HG03196 (cell line): ENCODE measurements around the gene WDR73.

Source experiments
- ATAC-seq: cut with Tn5 transposase; IDR thresholded peaks from one replicate; pipeline ENCODE4 v1.9.1; 2021; ENCODE audit not compliant: unreplicated experiment

WDR73 gene

GRCh38 chr15:84620626-84621025, 33.5 kb downstream of the WDR73 start:
- ATAC-seq: no peak

GRCh38 chr15:84616235-84616634, 37.8 kb downstream of the WDR73 start:
- no peak for ATAC-seq

DNA sequence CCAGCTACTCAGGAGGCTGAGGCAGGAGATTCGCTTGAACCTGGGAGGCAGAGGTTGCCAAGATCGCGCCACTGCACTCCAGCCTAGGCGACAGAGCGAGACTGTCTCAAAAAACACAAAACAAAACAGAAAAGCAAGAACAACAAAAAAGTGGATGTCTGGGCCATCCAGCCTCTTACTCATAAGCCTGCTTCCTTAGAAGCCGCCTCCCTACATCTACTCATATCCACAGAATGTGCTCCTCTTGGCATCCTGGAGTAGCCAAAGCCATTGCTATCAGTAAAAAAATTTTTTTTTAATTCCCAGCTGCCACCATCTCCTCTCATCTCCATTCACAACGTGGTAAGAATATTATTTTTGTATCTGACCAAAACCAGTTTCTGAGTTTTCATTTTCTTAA, 42.5 kb downstream of the WDR73 start:
- no peak for ATAC-seq

DNA sequence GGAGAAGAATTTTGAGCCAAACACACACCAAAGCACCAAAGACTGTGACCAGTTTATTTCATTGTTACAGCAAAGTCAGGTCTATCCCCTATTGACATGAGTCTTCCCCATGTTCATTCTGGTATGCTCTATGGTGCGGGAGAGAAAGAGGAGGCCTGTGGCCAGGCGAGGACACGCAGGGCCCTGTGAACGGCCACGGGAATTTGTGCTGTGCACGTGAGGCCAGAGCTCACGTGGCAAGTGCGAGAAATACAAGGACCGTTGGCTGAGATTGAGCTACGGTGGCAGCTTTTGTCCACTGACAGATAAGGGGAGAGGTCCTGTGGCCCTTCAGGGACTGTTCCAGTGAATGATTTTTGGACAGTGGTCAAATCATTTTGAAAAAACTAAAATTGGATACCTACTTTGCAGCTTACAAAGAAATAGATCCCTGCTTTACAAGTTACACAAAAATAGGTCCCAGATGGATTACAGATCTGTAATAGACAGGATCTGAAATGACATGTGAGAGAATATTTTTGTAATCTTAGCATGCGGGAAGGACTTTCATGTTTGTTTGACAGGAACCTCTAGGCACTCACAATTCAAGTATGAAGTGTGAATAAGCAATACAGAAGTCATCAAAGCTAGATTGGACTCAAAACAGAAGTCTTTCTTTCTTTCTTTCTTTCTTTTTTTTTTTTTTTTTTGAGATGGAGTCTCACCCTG, 44.1 kb downstream of the WDR73 start:
- no peak for ATAC-seq

- no peak for ATAC-seq
These were observed 45.3 kb downstream of the WDR73 start for GRCh38 chr15:84608707-84609284.

- ATAC-seq: no peak
These were observed 47.4 kb downstream of the WDR73 start for GRCh38 chr15:84606653-84607120.

GRCh38 chr15:84605554-84605882, 48.6 kb downstream of the WDR73 start:
- ATAC-seq: no peak

DNA sequence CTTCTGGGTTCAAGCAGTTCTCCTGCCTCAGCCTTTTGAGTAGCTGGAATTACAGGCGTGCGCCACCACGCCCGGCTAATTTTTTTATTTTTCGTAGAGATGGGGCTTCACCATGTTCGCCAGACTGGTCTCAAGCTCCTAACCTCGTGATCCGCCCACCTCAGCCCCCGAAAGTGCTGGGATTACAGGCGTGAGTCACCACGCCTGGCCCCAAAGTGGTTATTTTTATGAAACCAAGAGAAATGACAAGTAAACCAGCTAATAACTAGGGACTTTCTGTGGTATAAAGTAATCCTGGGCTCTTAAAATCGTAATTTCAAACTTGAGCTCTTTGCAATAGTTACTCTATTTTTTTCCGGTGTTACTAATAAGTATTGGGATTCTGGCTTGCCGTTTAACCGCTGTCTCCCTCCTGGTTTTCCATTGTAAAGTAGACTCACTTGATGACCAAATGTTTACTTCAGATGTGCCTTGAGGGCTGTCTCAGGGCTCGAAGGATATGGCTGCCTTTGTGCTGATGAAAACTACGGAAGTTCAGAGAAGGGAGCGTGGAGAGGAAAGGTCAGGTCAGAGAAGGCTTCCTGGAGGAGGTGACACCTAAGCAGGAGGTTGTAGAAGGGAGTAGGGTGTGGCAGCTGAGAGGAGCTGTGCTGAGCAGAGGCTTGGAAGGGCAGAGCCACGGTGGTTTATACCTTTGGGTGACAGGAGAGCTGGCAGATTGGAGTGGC, 49.1 kb downstream of the WDR73 start:
- ATAC-seq: no peak

DNA sequence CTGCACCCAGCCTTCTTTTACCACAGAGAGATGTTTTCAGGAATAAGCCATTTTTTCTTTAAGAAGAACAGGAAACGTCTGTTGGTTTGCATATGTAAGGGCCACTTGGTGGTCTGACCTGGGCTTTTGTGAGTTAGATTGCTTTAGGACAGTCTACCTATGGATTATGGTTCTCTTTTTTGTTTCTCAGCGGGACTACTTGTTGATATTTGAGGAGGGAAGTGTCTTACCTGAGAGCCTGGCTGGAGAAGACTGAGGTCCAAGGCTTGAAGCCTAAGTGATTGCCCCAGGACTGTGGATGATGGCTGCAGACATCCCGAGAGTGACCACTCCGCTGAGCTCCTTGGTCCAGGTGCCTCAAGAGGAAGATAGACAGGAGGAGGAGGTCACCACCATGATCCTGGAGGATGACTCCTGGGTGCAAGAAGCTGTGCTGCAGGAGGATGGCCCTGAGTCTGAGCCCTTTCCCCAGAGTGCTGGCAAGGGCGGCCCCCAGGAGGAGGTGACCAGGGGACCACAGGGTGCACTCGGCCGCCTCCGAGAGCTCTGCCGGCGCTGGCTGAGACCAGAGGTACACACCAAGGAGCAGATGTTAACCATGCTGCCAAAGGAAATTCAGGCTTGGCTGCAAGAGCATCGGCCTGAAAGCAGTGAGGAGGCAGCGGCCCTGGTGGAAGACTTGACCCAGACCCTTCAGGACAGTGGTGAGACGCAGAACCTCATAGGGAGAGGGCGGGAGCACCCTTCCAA, 50.3 kb downstream of the WDR73 start:
- no peak for ATAC-seq

GRCh38 chr15:84601555-84601838, 52.6 kb downstream of the WDR73 start:
- no peak for ATAC-seq

DNA sequence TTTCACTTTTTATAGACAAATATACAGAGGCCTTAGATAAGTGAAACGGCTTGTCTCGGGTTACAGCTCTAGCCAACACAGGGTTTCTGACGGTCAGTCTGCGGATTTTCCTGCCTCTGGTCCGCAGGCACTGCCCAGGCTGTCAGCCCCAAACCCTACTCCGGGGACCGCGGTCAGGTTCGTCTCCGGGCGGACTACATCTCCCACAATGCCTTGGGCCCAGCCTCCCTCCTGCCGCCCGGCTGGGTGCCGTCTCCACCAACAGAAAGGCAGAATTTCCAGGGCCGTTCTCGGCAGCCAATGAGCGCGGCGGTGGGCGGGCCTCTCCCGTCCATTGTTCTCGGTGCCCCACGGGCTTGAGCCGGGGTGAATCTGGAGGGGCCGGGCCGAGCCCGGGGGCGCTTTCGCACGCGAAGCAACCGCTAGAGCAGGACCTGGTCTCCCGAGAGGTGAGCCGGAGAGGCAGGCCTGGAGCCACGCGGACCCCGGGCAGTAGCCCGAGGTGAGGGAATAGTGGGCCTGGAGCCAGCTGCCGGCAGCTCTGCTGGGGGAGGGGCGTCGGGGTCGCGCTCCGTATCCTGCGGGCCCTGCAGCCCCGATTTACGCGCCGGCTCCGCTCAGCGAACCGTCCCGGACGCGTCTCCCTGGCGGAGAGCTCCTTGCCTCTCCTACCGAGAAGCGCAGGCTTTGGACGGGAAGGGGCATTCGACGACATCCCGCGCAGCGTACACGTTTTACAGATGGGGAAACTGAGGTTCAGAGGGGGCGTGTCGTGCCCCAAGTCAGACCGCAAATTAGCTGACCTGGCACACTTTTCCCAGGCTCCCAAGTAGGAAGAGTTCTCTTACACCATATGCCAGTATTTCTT, 53.2 kb downstream of the WDR73 start, which contains the start of gene ZSCAN2:
Gene ZSCAN2, plus strand, starts transcription at position 323 of the 868 bp plus-strand sequence. CDS start 2,919 bp downstream, outside the sequence.
- ATAC-seq: peak; percentile 93

DNA sequence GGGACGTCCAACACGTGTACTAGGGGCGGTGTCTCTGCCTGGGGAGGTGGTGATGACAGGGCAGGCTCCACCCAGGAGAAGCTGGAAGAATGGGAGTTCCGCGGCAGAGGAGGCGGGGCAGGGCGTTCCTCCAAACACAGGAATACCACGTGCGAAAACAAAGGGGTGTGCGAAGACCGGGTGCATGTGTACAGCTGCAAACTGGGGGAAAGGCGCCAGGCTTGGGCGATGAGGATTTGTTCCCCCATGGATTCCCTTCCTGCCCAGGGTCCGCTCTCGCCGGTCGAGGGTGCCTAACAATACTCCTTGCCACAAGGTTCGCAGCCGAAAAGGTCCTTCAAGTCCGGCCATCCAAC, 53.8 kb downstream of the WDR73 start:
- ATAC-seq: peak; percentile 2

- ATAC-seq: no peak
These were observed 54.2 kb downstream of the WDR73 start for GRCh38 chr15:84599906-84600305.

DNA sequence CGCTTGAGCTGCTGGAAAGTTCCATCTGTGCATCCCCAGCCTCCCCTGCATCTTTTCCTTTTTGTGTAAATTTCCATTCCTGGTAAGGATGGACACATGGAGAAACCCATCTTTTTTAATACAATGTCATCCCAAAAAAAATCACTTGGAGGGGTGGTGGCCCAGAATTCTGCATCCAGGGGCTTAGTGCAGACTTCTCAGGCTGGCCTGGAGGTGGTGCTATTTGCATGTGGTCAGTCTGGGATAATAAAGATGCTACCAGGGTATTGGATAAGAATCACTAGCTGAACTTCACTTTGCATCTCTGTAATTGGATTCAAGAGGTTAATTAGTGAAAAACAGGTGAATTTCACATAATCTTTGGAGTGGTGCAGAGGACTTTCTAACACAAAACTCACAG, 55.1 kb downstream of the WDR73 start:
- ATAC-seq: no peak

DNA sequence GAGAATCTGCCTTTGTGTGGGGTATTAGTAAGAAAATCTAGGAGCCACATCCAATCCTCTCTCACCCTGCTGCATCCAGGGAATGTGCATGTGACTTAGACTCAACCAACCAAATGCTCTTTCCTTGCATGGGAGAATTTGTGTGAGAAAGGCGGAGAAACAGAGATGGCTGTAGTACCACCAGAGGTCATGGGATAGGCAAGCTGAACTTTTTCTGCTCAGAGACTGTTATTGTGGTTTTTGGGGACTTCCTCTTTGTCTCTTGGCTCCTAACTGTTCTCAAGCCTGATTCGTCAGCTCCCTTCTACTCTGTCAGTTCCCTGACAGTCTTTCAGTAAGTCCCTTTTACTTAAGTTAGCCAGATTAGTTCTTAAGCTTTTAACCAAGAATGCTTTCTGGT, 55.8 kb downstream of the WDR73 start:
- ATAC-seq: peak; percentile 35

GRCh38 chr15:84597296-84597695, 56.8 kb downstream of the WDR73 start:
- no peak for ATAC-seq

GRCh38 chr15:84595660-84596059, 58.4 kb downstream of the WDR73 start:
- no peak for ATAC-seq

- no peak for ATAC-seq
These were observed 59.3 kb downstream of the WDR73 start for GRCh38 chr15:84594617-84595290.

GRCh38 chr15:84591815-84592214, 62.3 kb downstream of the WDR73 start:
- ATAC-seq: no peak

- no peak for ATAC-seq
These were observed 63.7 kb downstream of the WDR73 start for GRCh38 chr15:84590406-84590805.
